Subcutaneous abdominal adipose tissue (tissue), 5 donors: ENCODE measurements around the gene RRP9.
"Not testable (repeated sequence)": the region's sequence is repeated elsewhere in the genome, so short reads cannot be mapped to it uniquely, and the experiment has no call there.

Source experiments
- H3K27ac ChIP-seq: one replicate; pipeline ENCODE4 v1.7.0; 2013; ENCODE audit warnings: low read depth, mild to moderate bottlenecking, inconsistent platforms, low read length, moderate library complexity
- H3K27me3 ChIP-seq, 5 donors: one replicate each; pipeline ENCODE4 v1.7.0; 2013; ENCODE audit warnings: low read length in 5 of 5, inconsistent platforms in 1 of 5; ENCODE audit not compliant: control insufficient read depth in 5 of 5, insufficient read depth in 4 of 5
- H3K36me3 ChIP-seq, 5 donors: one replicate each; pipeline ENCODE4 v1.7.0; 2013; ENCODE audit warnings: low read length in 5 of 5; ENCODE audit not compliant: control insufficient read depth in 5 of 5, insufficient read depth in 5 of 5
- H3K4me1 ChIP-seq, 5 donors: one replicate each; pipeline ENCODE4 v1.7.0; 2013; ENCODE audit warnings: low read length in 5 of 5, mild to moderate bottlenecking in 3 of 5, moderate library complexity in 1 of 5; ENCODE audit not compliant: control insufficient read depth in 5 of 5, insufficient read depth in 5 of 5
- H3K4me3 ChIP-seq, 5 donors: one replicate each; pipeline ENCODE4 v1.7.0; 2013; ENCODE audit warnings: low read length in 5 of 5, low read depth in 1 of 5
- H3K9ac ChIP-seq, 5 donors: one replicate each; pipeline ENCODE4 v1.7.0; 2013; ENCODE audit warnings: low read length in 5 of 5, mild to moderate bottlenecking in 4 of 5, moderate library complexity in 3 of 5
- H3K9me3 ChIP-seq, 5 donors: one replicate each; pipeline ENCODE4 v1.7.0; 2013; ENCODE audit warnings: low read length in 5 of 5; ENCODE audit not compliant: control insufficient read depth in 5 of 5
- donor health status: healthy.
- donor health status: healthy.
- donor health status: healthy.
- donor health status: healthy.
- donor health status: healthy.

RRP9 gene

GRCh38 chr3:51931756-51932155, 9.9 kb downstream of the RRP9 start:
- no peaks in the 10 kb centered on the region for H3K9me3 ChIP-seq
- no peaks in the 10 kb centered on the region for H3K4me1 ChIP-seq
- H3K36me3 ChIP-seq = peaks cover 0 to 50% (median 47%) of the 10 kb centered on the region in 5 donors

DNA sequence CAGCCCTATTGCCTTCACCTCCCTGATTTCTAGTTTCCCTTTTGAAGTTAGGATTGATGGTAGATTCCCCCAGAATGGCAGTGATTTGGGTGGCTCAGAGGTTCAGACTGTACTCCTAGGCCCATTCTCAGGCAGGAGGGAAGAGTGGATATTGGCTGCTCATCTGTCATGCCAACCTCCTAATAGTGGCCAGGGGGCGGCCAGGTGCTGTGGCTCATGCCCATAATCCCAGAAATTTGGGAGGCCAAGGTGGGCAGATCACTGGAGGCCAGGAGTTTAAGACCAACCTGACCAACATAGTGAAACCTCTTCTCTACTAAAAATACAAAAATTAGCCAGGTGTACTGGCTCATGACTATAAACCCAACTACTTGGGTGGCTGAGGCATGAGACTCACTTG, 11.3 kb downstream of the RRP9 start:
- Histone ChIP-seq H3K27me3 (no peaks in the 10 kb centered on the region), H3K9ac (no peak overlapping the region), H3K9me3 (no peaks in the 10 kb centered on the region), H3K27ac (no peak overlapping the region), H3K36me3 (peaks cover 0 to 36% (median 34%) of the 10 kb centered on the region in 5 donors), H3K4me1 (no peaks in the 10 kb centered on the region), H3K4me3 (no peak overlapping the region)

More at GRCh38 chr3:51931756-51932155, 9.9 kb downstream of the RRP9 start:
- Histone ChIP-seq H3K27me3 (no peaks in the 10 kb centered on the region), H3K4me3 (no peak overlapping the region), H3K27ac (no peak overlapping the region), H3K9ac (no peak overlapping the region)

- H3K4me1 ChIP-seq = no peaks in the 10 kb centered on the region
- no peak overlapping the region for H3K9ac ChIP-seq
- no peaks in the 10 kb centered on the region for H3K27me3 ChIP-seq
- no peak overlapping the region for H3K27ac ChIP-seq
- peaks cover 0 to 27% (median 25%) of the 10 kb centered on the region in 5 donors for H3K36me3 ChIP-seq
- H3K4me3 ChIP-seq = no peak overlapping the region
- no peaks in the 10 kb centered on the region for H3K9me3 ChIP-seq
These were observed 12.2 kb downstream of the RRP9 start for GRCh38 chr3:51929420-51930003.

DNA sequence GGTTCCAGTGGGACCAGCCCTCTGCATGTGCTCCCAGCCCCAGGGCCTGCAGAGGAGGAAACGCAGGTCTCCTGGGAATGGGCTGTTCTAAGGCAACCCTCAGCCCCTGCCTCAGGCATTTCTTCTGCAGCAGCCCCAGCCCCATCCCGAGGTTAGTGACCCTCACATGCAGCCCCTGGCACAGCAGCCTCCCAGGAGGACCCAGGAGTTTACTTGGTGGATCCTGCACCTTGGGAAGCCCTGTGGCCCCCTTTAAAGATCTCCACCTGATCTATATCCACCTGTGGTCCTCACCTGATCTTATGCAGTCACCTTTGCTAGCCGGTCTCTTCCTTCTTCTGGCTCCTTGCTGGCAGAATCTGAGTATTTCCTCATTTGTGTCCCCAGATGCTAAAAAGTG, 12.7 kb downstream of the RRP9 start:
- H3K9me3 ChIP-seq, H3K9ac ChIP-seq, H3K4me1 ChIP-seq, H3K27ac ChIP-seq, H3K27me3 ChIP-seq, H3K4me3 ChIP-seq: not testable (repeated sequence)
- peaks cover 0 to 22% (median 20%) of the 10 kb centered on the region in 5 donors for H3K36me3 ChIP-seq

GRCh38 chr3:51928438-51928837, 13.3 kb downstream of the RRP9 start:
- Histone ChIP-seq H3K27ac (no peak overlapping the region), H3K27me3 (no peaks in the 10 kb centered on the region), H3K4me3 (no peak overlapping the region), H3K36me3 (peaks cover 0 to 16% (median 14%) of the 10 kb centered on the region in 5 donors), H3K9me3 (no peaks in the 10 kb centered on the region), H3K9ac (no peak overlapping the region), H3K4me1 (no peaks in the 10 kb centered on the region)

- H3K27me3 ChIP-seq = no peaks in the 10 kb centered on the region
- H3K9me3 ChIP-seq = no peaks in the 10 kb centered on the region
- no peaks in the 10 kb centered on the region for H3K4me1 ChIP-seq
- no peak overlapping the region for H3K4me3 ChIP-seq
- H3K9ac ChIP-seq = no peak overlapping the region
- peaks cover 0 to 5% (median 3%) of the 10 kb centered on the region in 5 donors for H3K36me3 ChIP-seq
- no peak overlapping the region for H3K27ac ChIP-seq
These were observed 14.4 kb downstream of the RRP9 start for GRCh38 chr3:51927061-51927977.

- Histone ChIP-seq H3K36me3 (no peaks in the 10 kb centered on the region), H3K9ac (no peak overlapping the region), H3K4me1 (no peaks in the 10 kb centered on the region), H3K27ac (no peak overlapping the region), H3K27me3 (no peaks in the 10 kb centered on the region), H3K9me3 (no peaks in the 10 kb centered on the region), H3K4me3 (no peak overlapping the region)
These were observed 20.6 kb downstream of the RRP9 start for GRCh38 chr3:51921081-51921578.

GRCh38 chr3:51916418-51916817, 25.3 kb downstream of the RRP9 start:
- Histone ChIP-seq H3K9me3 (no peaks in the 10 kb centered on the region), H3K9ac (no peak overlapping the region), H3K4me3 (no peak overlapping the region), H3K4me1 (no peaks in the 10 kb centered on the region), H3K27ac (no peak overlapping the region), H3K36me3 (no peaks in the 10 kb centered on the region), H3K27me3 (no peaks in the 10 kb centered on the region)

GRCh38 chr3:51908026-51908425, 33.7 kb downstream of the RRP9 start:
- Histone ChIP-seq H3K27ac (no peak overlapping the region), H3K36me3 (no peaks in the 10 kb centered on the region), H3K27me3 (no peaks in the 10 kb centered on the region), H3K4me3 (no peak overlapping the region), H3K4me1 (no peaks in the 10 kb centered on the region), H3K9ac (no peak overlapping the region), H3K9me3 (peaks cover 0 to 5% (median 0%) of the 10 kb centered on the region in 5 donors)
